OCI-LY3 (cell line): ENCODE measurements around the gene SPINT3.
A peak's percentile ranks its signal among the peaks of the same experiment; 100 is the strongest.

Experiments
- H2AFZ ChIP-seq: fragments of 200-600, 300-600 bp; shearing (Covaris generic); 2 replicates; pipeline ENCODE4 v1.6.0; 2014; ENCODE audit warnings: antibody characterized with exemption, low read depth, low read length
- H3K27ac ChIP-seq: fragments of 200-600, 300-600 bp; sonication (generic); 2 replicates; pipeline ENCODE4 v1.5.1; 2014; ENCODE audit warnings: mild to moderate bottlenecking, low read length, moderate library complexity, mixed read lengths
- H3K27me3 ChIP-seq: fragments of 200-600, 300-600 bp; sonication (generic); 2 replicates; pipeline ENCODE4 v1.6.1; 2014; ENCODE audit warnings: low read depth, low read length, mixed read lengths
- H3K36me3 ChIP-seq: fragments of 200-600, 300-600 bp; sonication (generic); replicated peaks from 2 replicates; pipeline ENCODE3; 2014; ENCODE audit warnings: low read depth, low read length, mixed read lengths
- H3K4me1 ChIP-seq: fragments of 300-600, 200-600 bp; sonication (generic); 2 replicates; pipeline ENCODE4 v1.6.1; 2014; ENCODE audit warnings: low read length, mixed read lengths
- H3K4me2 ChIP-seq: fragments of 200-600, 300-600 bp; sonication (generic); 2 replicates; pipeline ENCODE4 v1.6.1; 2014; ENCODE audit warnings: low read length, mixed read lengths
- H3K4me3 ChIP-seq: fragments of 300-600, 200-600 bp; sonication (generic); 2 replicates; pipeline ENCODE4 v1.5.1; 2014; ENCODE audit warnings: antibody characterized with exemption, mild to moderate bottlenecking, low read length, moderate library complexity
- H3K79me2 ChIP-seq: fragments of 300-600, 200-600 bp; shearing (Covaris generic); 2 replicates; pipeline ENCODE4 v1.6.1; 2014; ENCODE audit warnings: mild to moderate bottlenecking, low read length, mixed read lengths
- H3K9ac ChIP-seq: fragments of 300-600, 200-600 bp; shearing (Covaris generic); 2 replicates; pipeline ENCODE4 v1.6.0; 2014; ENCODE audit warnings: mild to moderate bottlenecking, low read length, moderate library complexity
- H3K9me3 ChIP-seq: fragments of 200-600, 300-600 bp; shearing (Covaris generic); 2 replicates; pipeline ENCODE4 v1.6.1; 2014; ENCODE audit warnings: low read length, mixed read lengths; ENCODE audit not compliant: insufficient read depth
- H4K20me1 ChIP-seq: fragments of 200-600, 300-600 bp; sonication (generic); 2 replicates; pipeline ENCODE4 v1.6.1; 2016; ENCODE audit warnings: low read length, mixed read lengths; ENCODE audit not compliant: insufficient read depth
- EZH2phosphoT487 ChIP-seq: fragments of 200-600 bp; shearing (Covaris generic); IDR thresholded peaks from 2 replicates; pipeline ENCODE4 v1.6.1; 2018; ENCODE audit warnings: antibody characterized with exemption, mixed run types, low read depth
- TF ChIP-seq, protein P1 (sequence below): fragments of 200-600, 300-600 bp; sonication (generic); IDR thresholded peaks from 2 replicates; pipeline ENCODE4 v1.5.1; 2014; ENCODE audit warnings: antibody characterized with exemption, low read length, low read depth

SPINT3 gene

DNA sequence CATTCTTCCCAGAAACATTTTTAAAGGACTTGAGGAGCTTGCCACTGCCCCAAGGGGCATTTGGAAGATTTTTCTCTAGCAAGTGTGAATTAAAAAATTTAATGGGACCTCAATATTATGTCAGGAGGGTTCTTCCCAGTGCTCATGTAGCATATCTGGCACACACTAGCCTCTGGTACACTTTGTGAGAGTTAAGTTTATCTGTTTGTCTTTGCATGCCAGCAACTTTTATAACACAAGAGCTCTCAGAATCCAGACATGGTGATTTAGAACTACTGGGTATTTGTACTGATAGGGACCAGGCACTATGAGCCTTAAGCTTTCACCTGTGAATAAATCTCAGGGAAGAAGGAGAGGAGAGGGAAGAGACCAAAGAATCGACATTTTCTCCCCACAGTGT, 12.9 kb downstream of the SPINT3 start:
- H3K4me1 ChIP-seq = peaks cover 13% of the 10 kb centered on the region
- H3K9ac ChIP-seq = no peak overlapping the region
- H3K4me3 ChIP-seq = no peak overlapping the region
- H3K4me2 ChIP-seq = no peak overlapping the region
- TF ChIP-seq EZH2phosphoT487 = no peak
- TF ChIP-seq, protein P1, sequence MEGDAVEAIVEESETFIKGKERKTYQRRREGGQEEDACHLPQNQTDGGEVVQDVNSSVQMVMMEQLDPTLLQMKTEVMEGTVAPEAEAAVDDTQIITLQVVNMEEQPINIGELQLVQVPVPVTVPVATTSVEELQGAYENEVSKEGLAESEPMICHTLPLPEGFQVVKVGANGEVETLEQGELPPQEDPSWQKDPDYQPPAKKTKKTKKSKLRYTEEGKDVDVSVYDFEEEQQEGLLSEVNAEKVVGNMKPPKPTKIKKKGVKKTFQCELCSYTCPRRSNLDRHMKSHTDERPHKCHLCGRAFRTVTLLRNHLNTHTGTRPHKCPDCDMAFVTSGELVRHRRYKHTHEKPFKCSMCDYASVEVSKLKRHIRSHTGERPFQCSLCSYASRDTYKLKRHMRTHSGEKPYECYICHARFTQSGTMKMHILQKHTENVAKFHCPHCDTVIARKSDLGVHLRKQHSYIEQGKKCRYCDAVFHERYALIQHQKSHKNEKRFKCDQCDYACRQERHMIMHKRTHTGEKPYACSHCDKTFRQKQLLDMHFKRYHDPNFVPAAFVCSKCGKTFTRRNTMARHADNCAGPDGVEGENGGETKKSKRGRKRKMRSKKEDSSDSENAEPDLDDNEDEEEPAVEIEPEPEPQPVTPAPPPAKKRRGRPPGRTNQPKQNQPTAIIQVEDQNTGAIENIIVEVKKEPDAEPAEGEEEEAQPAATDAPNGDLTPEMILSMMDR = no peak
- peaks cover 74% of the 10 kb centered on the region for H3K27me3 ChIP-seq
- H3K79me2 ChIP-seq = no peaks in the 10 kb centered on the region
- no peaks in the 10 kb centered on the region for H3K9me3 ChIP-seq
- no peak overlapping the region for H3K27ac ChIP-seq
- H3K36me3 ChIP-seq = no peaks in the 10 kb centered on the region
- H4K20me1 ChIP-seq = no peaks in the 10 kb centered on the region; the same call in 1 of the 2 replicates
- H2AFZ ChIP-seq = no peak overlapping the region

DNA sequence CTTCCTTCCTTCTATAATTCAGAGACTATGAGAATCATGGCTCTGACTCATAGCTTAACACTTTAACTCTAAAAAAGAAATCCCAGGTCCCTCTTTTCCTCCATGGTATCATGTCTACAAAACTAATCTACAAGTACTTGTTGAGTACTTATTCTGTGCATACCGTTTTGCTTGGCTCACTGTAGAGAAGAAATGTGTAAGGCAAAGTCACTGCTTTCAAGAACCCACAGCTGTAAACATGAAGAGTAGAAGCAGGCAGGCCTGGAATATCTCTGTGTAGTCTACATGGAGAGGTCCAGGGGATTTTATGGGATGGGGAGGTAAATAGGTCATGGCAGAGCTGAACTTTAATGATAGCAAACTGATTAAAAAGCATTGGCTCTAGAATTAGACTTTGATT, 13.8 kb downstream of the SPINT3 start:
- Histone ChIP-seq H3K9me3 (no peaks in the 10 kb centered on the region), H3K27ac (no peak overlapping the region), H4K20me1 (no peaks in the 10 kb centered on the region), H3K79me2 (no peaks in the 10 kb centered on the region), H2AFZ (no peak overlapping the region), H3K9ac (no peak overlapping the region), H3K4me3 (no peak overlapping the region), H3K4me1 (peaks cover 4% of the 10 kb centered on the region), H3K4me2 (no peak overlapping the region), H3K27me3 (peaks cover 80% of the 10 kb centered on the region), H3K36me3 (no peaks in the 10 kb centered on the region)
- TF ChIP-seq EZH2phosphoT487 = no peak
- TF ChIP-seq, protein P1 = no peak

DNA sequence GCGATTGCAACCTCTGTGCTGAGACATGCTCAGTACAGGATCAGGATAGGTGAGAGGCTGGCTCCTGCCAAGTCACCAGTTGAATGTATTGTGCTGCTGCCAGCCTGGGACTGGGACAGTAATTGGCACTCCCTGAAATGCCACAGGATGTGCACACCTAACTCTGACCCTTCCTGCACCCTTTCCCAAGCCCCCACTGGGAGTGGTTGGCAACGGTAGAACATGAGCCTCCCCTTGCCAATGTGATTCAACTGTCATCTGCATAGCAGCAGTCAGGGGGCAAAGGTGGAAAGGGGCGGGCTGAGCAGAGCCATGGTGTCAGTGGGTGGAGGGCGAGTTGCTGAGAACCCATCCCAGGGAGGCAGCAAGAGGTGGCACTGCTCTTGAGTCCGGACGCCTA, 15.4 kb downstream of the SPINT3 start:
- H3K4me1 ChIP-seq = no peaks in the 10 kb centered on the region
- no peak overlapping the region for H3K27ac ChIP-seq
- H3K27me3 ChIP-seq = peaks cover 88% of the 10 kb centered on the region
- H3K36me3 ChIP-seq = no peaks in the 10 kb centered on the region
- TF ChIP-seq EZH2phosphoT487 = no peak
- TF ChIP-seq, protein P1 = no peak
- H3K9me3 ChIP-seq = no peaks in the 10 kb centered on the region
- no peak overlapping the region for H2AFZ ChIP-seq
- H3K9ac ChIP-seq = no peak overlapping the region
- H3K4me3 ChIP-seq = no peak overlapping the region
- no peak overlapping the region for H3K4me2 ChIP-seq
- H4K20me1 ChIP-seq = no peaks in the 10 kb centered on the region
- H3K79me2 ChIP-seq = no peaks in the 10 kb centered on the region

DNA sequence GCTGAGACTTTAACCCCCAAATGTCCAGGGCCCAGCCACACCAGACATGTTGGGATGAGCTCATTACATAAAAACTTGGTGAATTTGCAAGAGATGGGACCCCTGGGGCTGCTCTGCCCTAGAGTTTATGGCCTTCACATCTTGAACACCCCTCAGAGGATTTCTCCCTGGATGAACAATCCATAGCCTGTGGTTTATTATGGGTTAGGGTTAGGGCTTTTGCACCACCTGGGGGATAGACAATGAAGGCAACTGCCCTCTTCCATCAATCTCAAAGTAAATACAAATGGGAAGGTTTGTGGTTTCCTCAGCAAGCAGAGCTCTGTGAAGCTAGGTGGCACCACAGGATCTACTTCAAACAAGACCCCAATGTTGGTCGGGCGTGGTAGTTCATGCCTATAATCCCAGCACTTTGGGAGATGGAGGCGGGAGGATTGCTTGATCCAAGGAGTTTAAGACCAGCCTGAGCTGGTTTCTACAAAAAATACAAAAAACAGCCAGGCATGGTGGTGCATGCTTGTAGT, 17.4 kb downstream of the SPINT3 start:
- H4K20me1 ChIP-seq = no peaks in the 10 kb centered on the region
- peaks cover 78% of the 10 kb centered on the region for H3K27me3 ChIP-seq
- no peak overlapping the region for H3K9ac ChIP-seq
- H3K4me3 ChIP-seq = no peak overlapping the region
- no peak overlapping the region for H2AFZ ChIP-seq
- no peaks in the 10 kb centered on the region for H3K36me3 ChIP-seq
- H3K27ac ChIP-seq = no peak overlapping the region
- no peaks in the 10 kb centered on the region for H3K4me1 ChIP-seq
- TF ChIP-seq EZH2phosphoT487 = no peak
- TF ChIP-seq, protein P1 = peak; percentile 31; the same call in 1 of the 2 replicates
- no peaks in the 10 kb centered on the region for H3K79me2 ChIP-seq
- no peak overlapping the region for H3K4me2 ChIP-seq
- no peaks in the 10 kb centered on the region for H3K9me3 ChIP-seq
